Measurements from ENCODE around the gene ELFN2.

DNA sequence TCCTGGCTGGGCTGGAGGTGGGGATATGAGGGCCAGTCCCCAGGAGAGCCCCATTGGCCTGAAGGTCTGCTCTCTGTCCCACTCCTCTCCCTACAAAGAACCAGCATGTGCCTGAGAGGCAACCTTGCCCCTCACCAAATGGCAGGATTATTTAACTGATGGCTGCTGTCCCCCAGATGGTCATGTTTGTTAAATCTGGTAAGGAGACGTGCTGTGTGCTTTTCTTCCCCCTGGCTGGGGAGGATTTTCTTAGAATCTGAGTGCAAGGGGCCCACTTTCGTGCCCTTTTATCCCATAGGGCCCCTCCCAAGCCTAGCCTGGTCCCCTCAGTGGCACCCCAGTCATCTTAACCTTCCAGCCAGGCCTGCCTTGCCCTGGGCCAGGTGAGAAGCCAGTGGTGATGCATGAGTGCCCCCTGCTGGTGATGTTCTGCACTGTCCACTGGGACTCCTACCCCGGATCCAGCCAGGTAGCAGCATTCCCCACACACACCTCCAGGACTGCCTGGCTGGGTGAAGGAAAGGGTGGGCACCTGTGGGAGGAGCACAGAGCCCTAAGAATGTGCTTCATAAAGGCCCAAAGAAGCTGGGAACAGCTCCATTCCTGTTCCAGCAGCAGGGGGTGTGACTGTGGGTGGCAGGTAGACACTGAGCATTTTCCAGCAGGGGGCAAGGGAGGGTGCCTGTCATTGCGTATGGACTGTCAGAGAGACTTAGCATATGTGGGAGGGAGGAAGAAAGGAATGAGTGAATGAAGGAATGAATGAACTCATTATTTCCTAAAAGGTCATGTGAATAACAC lies 30.0 kb upstream of the ELFN2 start:
- TF ChIP-seq POLR2A (IDR thresholded peaks at IDR 0.05) (no peak), POLR2AphosphoS5 (IDR thresholded peaks at IDR 0.05) (no peak)
- TF ChIP-seq, protein P1, sequence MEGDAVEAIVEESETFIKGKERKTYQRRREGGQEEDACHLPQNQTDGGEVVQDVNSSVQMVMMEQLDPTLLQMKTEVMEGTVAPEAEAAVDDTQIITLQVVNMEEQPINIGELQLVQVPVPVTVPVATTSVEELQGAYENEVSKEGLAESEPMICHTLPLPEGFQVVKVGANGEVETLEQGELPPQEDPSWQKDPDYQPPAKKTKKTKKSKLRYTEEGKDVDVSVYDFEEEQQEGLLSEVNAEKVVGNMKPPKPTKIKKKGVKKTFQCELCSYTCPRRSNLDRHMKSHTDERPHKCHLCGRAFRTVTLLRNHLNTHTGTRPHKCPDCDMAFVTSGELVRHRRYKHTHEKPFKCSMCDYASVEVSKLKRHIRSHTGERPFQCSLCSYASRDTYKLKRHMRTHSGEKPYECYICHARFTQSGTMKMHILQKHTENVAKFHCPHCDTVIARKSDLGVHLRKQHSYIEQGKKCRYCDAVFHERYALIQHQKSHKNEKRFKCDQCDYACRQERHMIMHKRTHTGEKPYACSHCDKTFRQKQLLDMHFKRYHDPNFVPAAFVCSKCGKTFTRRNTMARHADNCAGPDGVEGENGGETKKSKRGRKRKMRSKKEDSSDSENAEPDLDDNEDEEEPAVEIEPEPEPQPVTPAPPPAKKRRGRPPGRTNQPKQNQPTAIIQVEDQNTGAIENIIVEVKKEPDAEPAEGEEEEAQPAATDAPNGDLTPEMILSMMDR (IDR thresholded peaks at IDR 0.05): peak in 3 of 4 experiments; percentile 52 to 79 (median 76)
